ENCODE measurements around the gene PTPRZ1. TPM values are rescaled to one million over a fixed set of nuclear protein-coding genes. Genes with fewer than 3 reads are reported as not detected.

The PTPRZ1 gene
- total RNA-seq, 1 donor from 2014 or later, result 8.1 TPM

- H3K27ac ChIP-seq, result no peak overlapping the region
- no peaks in the 10 kb centered on the region for H3K36me3 ChIP-seq
- no peak for TF ChIP-seq POLR2A (IDR thresholded peaks at IDR 0.05)
- TF ChIP-seq POLR2AphosphoS5 (IDR thresholded peaks at IDR 0.05; ENCODE audit: insufficient read depth in 1 of 2, low read depth in 1 of 2), result no peak
- TF ChIP-seq CTCF (IDR thresholded peaks at IDR 0.05), result no peak
- intact Hi-C loops (cut with DNase I), result no loop called here
- no peak for DNase-seq (ENCODE audit: extremely low spot score in 2 of 2)
- H3K27me3 ChIP-seq, result no peaks in the 10 kb centered on the region
- H3K4me1 ChIP-seq, result no peaks in the 10 kb centered on the region
- no peaks in the 10 kb centered on the region for H3K9me3 ChIP-seq
- H3K4me3 ChIP-seq, result no peak overlapping the region
Observed at GRCh38 chr7:121957626-121958025, 84.7 kb downstream of the PTPRZ1 start.

GRCh38 chr7:121960678-121961077, 87.7 kb downstream of the PTPRZ1 start:
- Histone ChIP-seq H3K36me3 (no peaks in the 10 kb centered on the region), H3K9me3 (no peaks in the 10 kb centered on the region), H3K4me1 (no peaks in the 10 kb centered on the region), H3K4me3 (no peak overlapping the region), H3K27me3 (no peaks in the 10 kb centered on the region), H3K27ac (no peak overlapping the region)
- TF ChIP-seq POLR2AphosphoS5 (IDR thresholded peaks at IDR 0.05; ENCODE audit: insufficient read depth in 1 of 2, low read depth in 1 of 2) (no peak), CTCF (IDR thresholded peaks at IDR 0.05) (no peak), POLR2A (IDR thresholded peaks at IDR 0.05) (no peak)
- DNase-seq (ENCODE audit: extremely low spot score in 2 of 2), result no peak
- intact Hi-C loops (cut with DNase I), result no loop called here

GRCh38 chr7:121961089-121961867, 88.3 kb downstream of the PTPRZ1 start:
- intact Hi-C loops (cut with DNase I), result no loop called here
- DNase-seq (ENCODE audit: extremely low spot score in 2 of 2), result no peak
- Histone ChIP-seq H3K9me3 (no peaks in the 10 kb centered on the region), H3K36me3 (no peaks in the 10 kb centered on the region), H3K27me3 (no peaks in the 10 kb centered on the region), H3K27ac (no peak overlapping the region), H3K4me3 (no peak overlapping the region), H3K4me1 (no peaks in the 10 kb centered on the region)
- TF ChIP-seq POLR2A (IDR thresholded peaks at IDR 0.05) (no peak), CTCF (IDR thresholded peaks at IDR 0.05) (no peak), POLR2AphosphoS5 (IDR thresholded peaks at IDR 0.05; ENCODE audit: insufficient read depth in 1 of 2, low read depth in 1 of 2) (no peak)

- H3K9me3 ChIP-seq, result no peaks in the 10 kb centered on the region
- intact Hi-C loops (cut with DNase I), result no loop called here
- DNase-seq (ENCODE audit: extremely low spot score in 2 of 2), result no peak
- H3K4me1 ChIP-seq, result no peaks in the 10 kb centered on the region
- no peaks in the 10 kb centered on the region for H3K27me3 ChIP-seq
- no peaks in the 10 kb centered on the region for H3K36me3 ChIP-seq
- H3K4me3 ChIP-seq, result no peak overlapping the region
- no peak overlapping the region for H3K27ac ChIP-seq
- TF ChIP-seq POLR2A (IDR thresholded peaks at IDR 0.05) (no peak), POLR2AphosphoS5 (IDR thresholded peaks at IDR 0.05; ENCODE audit: insufficient read depth in 1 of 2, low read depth in 1 of 2) (no peak), CTCF (IDR thresholded peaks at IDR 0.05) (no peak)
Observed at GRCh38 chr7:121966276-121966934, 93.4 kb downstream of the PTPRZ1 start.

- Histone ChIP-seq H3K4me3 (no peak overlapping the region), H3K9me3 (no peaks in the 10 kb centered on the region), H3K4me1 (no peaks in the 10 kb centered on the region), H3K27ac (no peak overlapping the region), H3K36me3 (no peaks in the 10 kb centered on the region), H3K27me3 (no peaks in the 10 kb centered on the region)
- no peak for TF ChIP-seq POLR2A (IDR thresholded peaks at IDR 0.05)
- TF ChIP-seq POLR2AphosphoS5 (IDR thresholded peaks at IDR 0.05; ENCODE audit: insufficient read depth in 1 of 2, low read depth in 1 of 2), result no peak
- TF ChIP-seq CTCF (IDR thresholded peaks at IDR 0.05), result no peak
- no peak for DNase-seq (ENCODE audit: extremely low spot score in 2 of 2)
- intact Hi-C loops (cut with DNase I), result no loop called here
Observed at GRCh38 chr7:121966935-121967332, 94.0 kb downstream of the PTPRZ1 start.

Measured in vagina (tissue), 2 donors.